ENCODE measurements around the gene SMIM22.
A peak's percentile ranks its signal among the peaks of the same experiment; 100 is the strongest.

The SMIM22 gene

GRCh38 chr16:4795181-4795827 is at the start of gene SMIM22:
Gene SMIM22, plus strand, starts transcription at chr16:4795369. Its CDS starts 366 bp downstream, at chr16:4795735.
- DNase-seq (ENCODE audit: low read depth, low spot score), result no peak

DNA sequence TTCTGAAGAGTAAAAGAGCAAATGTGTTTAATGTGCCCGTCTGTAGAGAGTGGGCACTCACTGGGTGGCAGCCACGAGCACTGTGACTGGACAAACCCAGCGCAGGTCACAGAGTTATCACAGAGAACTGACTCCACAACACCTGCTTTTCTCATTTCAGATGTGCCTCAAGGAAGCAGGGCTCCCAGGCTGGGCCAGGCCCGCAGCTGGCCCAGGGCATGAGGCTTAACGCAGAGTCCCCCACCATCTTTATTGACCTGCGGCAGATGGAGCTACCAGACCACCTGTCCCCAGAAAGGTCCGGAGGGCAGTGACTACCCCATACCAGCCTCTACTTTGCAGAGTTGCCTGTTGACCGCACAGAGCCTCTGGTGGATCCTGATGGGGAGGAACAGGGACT is 49.0 kb upstream of the SMIM22 start:
- no peak for DNase-seq (ENCODE audit: low read depth, low spot score)

DNA sequence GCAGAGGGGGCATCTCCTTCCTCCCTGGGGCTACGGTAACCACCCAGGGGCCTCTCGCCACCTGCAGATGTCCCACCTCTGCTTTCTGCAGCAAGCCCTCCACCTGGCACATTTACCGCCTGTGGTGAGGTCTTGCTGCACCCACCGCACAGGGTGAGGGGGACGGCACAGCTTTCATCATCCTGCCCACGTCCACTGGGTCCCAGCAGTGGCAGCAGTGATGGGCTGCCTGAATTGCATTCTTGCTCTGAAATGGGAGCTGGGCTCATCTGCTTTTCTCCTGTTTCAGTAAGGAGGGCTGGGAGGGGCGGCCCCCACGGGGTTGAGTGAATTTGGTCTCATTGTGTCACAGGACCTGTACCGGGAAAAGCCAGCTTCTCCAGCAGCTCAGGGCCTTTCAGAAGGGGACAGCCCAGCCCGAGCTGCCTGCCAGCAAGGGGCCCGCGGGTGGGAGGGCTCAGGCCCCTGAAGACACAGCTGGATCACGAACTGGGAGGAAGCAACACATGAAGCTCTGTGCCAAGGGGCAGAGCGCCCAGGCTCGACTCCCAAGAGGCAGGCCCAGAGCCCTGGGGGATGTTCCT is 48.1 kb upstream of the SMIM22 start:
- DNase-seq (ENCODE audit: low read depth, low spot score), result no peak

- DNase-seq (ENCODE audit: low read depth, low spot score), result no peak
Measured at GRCh38 chr16:4747906-4748681, 47.1 kb upstream of the SMIM22 start.

DNA sequence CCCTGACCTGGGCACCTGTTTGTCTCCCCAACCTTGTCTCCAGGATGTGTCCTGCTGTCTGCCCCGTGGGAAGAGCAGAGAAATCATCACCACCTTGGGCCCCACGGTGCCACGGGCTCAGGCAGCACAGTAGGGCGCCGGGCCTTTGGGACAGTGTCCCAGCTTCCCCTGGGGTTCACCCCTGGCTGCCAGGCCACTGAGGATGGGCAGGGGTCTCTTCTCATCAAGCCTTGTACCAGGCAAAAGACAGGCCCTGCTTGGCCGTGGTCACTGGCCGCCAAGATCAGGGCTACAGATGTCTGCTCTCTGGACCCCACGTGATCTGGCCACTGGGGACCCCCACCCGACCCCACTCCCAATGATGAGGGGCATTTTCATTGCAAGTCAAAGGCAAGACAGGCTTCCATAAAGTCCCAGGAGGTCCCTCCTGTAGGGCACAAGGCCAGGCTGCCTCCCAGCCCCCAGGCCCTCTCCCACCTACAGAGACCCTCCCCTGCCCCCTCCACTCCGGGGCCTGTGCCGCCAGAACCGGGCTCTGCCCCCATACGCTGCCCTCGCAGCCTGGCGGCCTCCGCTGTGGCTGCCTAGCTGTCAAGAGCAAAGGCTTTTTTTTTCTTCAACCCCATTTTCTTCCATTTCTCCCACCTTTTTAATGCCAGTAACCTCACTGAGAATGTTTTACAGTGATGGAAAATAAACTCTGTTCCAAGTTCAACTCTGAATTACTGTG is 46.3 kb upstream of the SMIM22 start:
- no peak for DNase-seq (ENCODE audit: low read depth, low spot score)

DNA sequence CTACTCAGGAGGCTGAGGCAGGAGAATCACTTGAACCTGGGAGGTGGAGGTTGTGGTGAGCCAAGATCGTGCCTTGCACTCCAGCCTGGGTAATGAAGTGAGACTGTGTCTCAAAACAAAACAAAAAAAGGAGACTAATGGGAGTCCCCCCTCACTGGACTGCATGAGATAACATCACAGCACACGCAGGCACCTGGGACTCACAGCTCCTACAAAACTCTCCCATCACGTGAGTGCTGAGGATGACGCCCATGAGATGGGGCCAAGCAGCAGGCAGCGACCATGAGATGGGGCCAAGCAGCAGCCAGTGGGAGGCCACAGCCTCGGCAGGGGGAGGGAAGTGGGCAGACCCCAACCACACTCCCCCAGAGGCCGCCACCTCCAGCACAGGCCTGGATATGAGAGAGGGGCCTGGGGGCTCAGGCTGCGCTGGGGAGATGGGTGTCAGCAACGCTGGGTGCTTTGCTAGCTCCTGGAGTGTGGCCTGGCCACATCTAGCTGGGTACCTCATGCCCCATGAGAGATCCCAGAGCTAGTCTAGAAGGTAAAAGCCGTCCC is 45.4 kb upstream of the SMIM22 start:
- no peak for DNase-seq (ENCODE audit: low read depth, low spot score)

DNA sequence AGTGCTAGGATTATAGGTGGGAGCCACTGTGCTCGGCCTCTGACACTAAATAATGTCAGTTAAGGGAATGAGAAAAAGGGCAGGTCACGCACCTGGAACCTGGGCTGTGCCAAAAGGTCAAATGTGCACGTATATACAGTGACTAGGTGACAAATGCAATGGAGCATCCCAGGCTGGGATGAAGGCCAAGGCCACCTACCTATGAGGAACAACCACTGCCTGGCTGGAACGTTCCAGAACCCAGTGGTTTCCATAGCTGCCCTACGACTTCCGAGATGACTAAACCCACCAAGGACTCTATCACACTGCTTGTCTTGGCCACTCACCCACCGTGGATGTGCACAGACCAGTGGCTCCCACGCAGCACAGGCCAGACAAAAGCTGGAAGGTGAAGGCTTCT is 44.3 kb upstream of the SMIM22 start:
- no peak for DNase-seq (ENCODE audit: low read depth, low spot score)

DNA sequence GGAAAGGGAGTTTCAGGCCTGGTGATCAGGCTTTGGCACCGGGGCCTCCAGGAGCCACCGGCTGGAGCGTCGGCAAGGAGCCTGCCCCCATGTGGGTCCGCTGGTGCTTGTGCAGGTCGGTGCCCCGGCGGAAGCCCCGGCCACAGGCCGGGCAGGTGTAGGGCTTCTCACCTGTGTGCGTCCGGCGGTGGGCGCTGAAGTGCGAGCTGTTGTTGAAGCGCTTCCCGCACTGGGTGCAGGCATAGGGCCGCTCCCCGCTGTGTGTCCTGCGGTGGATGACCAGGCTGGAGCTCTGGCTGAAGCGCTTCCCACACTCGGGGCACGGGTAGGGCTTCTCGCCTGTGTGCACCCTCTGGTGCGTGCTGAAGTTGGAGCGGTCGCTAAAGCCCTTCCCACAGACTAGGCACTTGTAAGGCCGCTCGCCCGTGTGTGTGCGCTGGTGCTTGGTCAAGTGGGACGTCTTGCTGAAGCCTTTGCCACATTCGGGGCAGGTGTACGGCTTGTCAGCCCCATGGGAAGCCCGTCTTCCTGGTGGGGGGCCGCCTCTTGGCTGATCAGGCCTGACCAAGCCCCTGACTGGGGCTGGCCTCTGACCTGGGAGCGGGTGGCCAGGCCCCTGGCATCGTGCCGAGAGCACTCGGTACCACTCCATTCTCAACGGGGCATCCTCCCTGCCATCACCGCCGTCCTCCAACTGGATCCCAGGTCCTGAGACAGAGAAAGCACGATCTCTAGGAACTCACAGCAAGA is 42.6 kb upstream of the SMIM22 start:
- DNase-seq (ENCODE audit: low read depth, low spot score), result no peak

DNA sequence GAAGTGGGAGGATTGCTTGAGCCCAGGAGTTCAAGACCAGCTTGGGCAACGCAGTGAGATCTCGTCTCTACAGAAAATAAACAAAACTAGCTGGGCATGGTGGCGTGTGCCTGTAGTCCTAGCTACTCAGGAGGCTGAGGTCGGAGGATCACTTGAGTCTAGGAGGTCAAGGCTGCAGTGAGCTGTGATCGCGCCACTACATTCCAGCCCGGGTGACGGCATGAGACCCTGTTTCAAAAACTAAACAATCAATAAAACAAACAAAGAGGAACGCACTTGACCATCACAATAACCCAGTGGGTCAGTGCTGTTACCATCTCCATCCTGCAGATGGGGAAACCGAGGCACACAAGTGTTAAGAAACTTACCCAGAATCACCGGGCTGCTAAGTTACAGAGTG is 41.9 kb upstream of the SMIM22 start:
- no peak for DNase-seq (ENCODE audit: low read depth, low spot score)

GRCh38 chr16:4754865-4755264 is 40.3 kb upstream of the SMIM22 start:
- no peak for DNase-seq (ENCODE audit: low read depth, low spot score)

DNA sequence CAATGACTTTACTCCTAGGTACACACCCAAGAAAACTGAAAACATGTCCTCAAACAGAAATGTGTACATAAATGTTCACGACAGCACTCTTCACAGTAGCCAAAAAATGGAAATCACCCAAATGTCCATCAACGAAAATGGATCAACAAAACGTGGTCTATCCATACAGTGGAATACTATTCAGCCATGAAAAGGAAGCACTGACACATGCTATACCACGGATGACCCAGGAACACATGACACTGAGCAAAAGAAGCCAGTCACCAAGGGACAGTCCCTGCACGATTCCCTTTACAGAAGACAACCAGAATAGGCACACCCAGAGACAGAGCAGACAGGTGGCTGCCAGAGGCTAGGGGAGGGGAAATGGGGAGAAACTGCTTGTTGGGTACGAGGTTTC is 39.5 kb upstream of the SMIM22 start:
- DNase-seq (ENCODE audit: low read depth, low spot score), result no peak

DNA sequence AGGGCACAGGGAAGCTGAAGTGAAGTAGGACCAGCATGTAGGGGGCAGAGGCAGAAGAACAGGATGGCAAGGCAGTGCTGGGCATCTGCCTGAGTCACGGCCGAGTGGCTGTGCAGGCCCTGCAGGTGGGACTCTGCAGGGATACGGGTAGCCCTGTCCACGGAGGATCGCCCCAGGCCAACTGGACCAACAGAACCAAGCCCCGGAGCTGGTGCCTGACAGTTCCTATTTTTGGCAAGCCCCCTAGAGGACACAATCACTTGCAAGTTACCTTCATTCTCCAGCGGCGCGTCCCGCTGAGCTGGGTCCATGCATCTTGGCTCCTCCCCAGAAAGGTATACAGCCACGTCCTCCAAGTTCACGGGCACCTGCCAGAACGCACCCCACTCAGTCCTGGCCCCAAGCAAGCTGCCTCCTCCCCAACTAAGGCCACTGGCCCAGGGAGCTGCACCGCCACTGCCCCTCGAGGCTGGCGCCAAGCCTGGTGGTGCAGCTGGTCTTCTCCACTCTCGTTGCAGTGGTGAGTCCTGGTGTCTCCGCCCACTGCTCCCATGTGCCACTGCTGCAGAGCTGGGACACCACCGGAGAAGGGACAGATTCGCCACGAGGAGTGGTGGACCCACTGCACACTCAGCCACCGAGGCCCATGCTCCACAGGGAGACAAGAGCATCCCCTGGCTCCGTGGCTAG is 34.8 kb upstream of the SMIM22 start:
- no peak for DNase-seq (ENCODE audit: low read depth, low spot score)

DNA sequence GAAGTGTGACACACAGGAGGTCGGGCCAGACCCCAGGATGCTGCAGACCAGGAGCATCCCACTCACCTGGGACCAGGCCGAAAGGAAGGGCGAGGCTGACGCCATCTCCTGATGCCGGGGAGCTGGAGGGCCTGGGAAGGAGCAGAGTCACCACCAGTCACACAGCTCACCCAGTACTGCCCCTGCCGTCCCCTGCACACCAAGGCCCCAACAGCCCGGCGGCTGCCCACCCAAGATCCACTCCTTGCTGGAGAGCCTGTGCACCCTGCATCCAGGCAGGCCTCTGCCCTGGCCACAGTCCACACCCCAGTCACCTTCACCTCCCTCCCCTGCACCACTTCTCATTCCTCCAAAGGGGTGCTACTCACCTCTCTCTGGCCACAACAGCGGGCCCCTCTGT is 33.0 kb upstream of the SMIM22 start:
- DNase-seq (ENCODE audit: low read depth, low spot score), result no peak

- DNase-seq (ENCODE audit: low read depth, low spot score), result no peak
Measured at GRCh38 chr16:4763791-4764190, 31.4 kb upstream of the SMIM22 start.

- DNase-seq (ENCODE audit: low read depth, low spot score), result no peak
Measured at GRCh38 chr16:4765511-4766474, 29.4 kb upstream of the SMIM22 start.

DNA sequence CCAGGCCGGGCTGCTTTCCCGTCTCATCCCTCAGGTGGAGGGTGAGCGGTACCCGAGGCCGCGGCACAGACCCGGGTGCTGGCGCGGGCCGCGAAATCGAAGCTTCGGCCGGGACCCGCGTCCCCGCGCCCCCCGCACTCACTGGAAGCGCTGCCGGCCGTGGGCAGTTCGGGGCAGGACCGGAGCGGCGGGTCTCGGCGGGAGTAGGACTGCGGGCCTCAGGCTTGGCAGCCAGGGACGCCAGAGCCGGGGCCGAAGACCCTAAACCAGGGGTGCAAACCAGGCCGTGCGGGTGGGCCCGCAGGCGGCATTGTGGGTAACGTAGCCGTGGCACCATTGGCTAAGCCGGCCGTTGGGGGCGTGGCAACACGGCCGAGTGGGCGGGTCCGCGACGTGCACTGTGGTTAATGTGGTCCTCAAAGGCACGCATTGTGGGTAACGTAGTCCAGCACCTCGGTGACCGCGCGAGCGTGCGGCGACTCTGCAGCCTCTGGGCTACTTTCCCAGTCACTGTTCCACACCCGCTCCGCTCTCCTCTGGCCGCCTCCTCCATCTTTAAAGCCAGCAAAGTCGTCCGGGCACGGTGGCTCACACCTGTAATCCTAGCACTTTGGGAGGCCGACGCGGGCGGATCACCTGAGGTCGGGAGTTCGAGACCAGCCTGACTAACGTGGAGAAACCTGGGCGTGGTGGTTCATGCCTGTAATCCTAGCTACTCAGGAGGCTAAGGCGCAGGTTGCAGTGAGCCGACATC is 28.1 kb upstream of the SMIM22 start, which contains the start of gene ZNF500:
Gene ZNF500, minus strand, starts transcription at position 288 of the 754 bp plus-strand sequence. CDS start 1,184 bp downstream, outside the sequence.
- DNase-seq (ENCODE audit: low read depth, low spot score), result peak; percentile 85

DNA sequence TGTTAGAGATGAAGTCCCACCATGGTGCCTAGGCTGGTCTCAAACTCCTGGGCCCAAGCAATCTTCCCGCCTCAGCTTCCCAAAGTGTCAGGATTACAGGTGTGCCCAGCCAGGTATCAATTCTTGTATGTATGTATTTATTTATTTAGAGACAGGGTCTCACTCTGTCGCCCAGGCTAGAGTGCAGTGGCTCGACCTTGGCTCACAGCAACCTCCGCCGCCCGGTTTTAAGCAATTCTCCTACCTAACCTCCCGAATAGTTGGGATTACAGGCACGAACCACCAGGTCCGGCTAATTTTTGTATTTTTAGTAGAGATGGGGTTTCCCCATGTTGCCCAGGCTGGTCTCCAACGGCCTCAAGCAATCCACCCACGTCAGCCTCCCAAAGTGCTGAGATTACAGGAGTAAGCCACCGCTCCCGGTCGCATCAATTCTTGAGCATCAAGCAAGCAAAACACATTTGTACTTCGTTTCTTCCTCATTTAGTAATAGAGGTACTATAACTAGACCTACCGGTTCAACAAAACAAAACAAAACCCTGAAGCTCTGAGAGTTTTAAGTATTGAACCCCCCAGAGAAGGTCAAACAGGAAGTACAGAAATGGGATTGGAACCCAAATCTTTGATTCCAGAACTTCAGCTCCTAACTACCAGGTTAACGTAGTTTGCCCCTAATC is 27.2 kb upstream of the SMIM22 start:
- no peak for DNase-seq (ENCODE audit: low read depth, low spot score)
